H1 (cell line): ENCODE data around the gene CHST8. TPM values are rescaled to one million over a fixed set of nuclear protein-coding genes. Genes with fewer than 3 reads are reported as not detected.

Experiments used
- E2F6 ChIP-seq: IDR thresholded peaks from 2 replicates; pipeline ENCODE4 v1.6.1; 2012; ENCODE audit warnings: inconsistent platforms
- EZH2 ChIP-seq: fragments of 200-600 bp; sonication (generic); IDR thresholded peaks from 2 replicates; pipeline ENCODE4 v1.7.1; 2012; ENCODE audit warnings: low read depth, mild to moderate bottlenecking, moderate library complexity, low read length, inconsistent platforms; ENCODE audit not compliant: severe bottlenecking
- JUN ChIP-seq: IDR thresholded peaks from 2 replicates; pipeline ENCODE4 v1.6.1; 2011; ENCODE audit warnings: low read depth, mild to moderate bottlenecking, improper control_type of control experiment, low read length
- KDM4A ChIP-seq: IDR thresholded peaks from one replicate; pipeline ENCODE4 v1.7.1; 2012; ENCODE audit warnings: low read depth, mild to moderate bottlenecking, moderate library complexity, low read length, inconsistent platforms; ENCODE audit not compliant: severe bottlenecking
- POLR2AphosphoS5 ChIP-seq: IDR thresholded peaks from 2 replicates; pipeline ENCODE4 v1.6.1; 2011; ENCODE audit warnings: low read depth, low read length
- SIX5 ChIP-seq: IDR thresholded peaks from 2 replicates; pipeline ENCODE4 v1.6.1; 2011; ENCODE audit warnings: mild to moderate bottlenecking, low read depth, low read length
- USF2 ChIP-seq: IDR thresholded peaks from 2 replicates; pipeline ENCODE4 v1.6.1; 2011; ENCODE audit warnings: low read length, improper control_type of control experiment
- polyA plus RNA-seq, 7 experiments: library from polyadenylated mRNA; depleted of rRNA in 3 of 7; stranded (reverse) in 5 of 7; unstranded in 2 of 7; fragments of >200 nt in 5 of 7; fragments of 200-250 nt in 2 of 7; gene quantifications; 1 replicate in 5 of 7; 2 replicates in 1 of 7; 4 replicates in 1 of 7; pipeline versions ENCODE4 v1.2.1 to v1.2.3, GENCODE V29; 2011 to 2013; ENCODE audit warnings: missing spikeins in 2 of 7, mixed read lengths in 2 of 7
- total RNA-seq: library from RNA; stranded (reverse); fragmentation: NEBNext Ultra II Directional; extraction: Animal tissue kit (Norgen Biotek cat#: 25700); gene quantifications from 2 replicates; pipeline ENCODE4 v1.2.1, GENCODE V29; 2021

CHST8 gene
- total and polyA plus RNA-seq, 2 of the 8 experiments (the other 6 are each of a cell fraction or from before 2014, with no cell fraction given), result 10.8 to 28.2 TPM

- TF ChIP-seq USF2, result no peak
- TF ChIP-seq E2F6, result no peak
- no peak for TF ChIP-seq SIX5
- no peak for TF ChIP-seq KDM4A
- no peak for TF ChIP-seq EZH2
- TF ChIP-seq JUN, result no peak
- no peak for TF ChIP-seq POLR2AphosphoS5
- TF ChIP-seq, all 59 proteins: peak for 0
Observed at GRCh38 chr19:33612928-33613619, 8.7 kb upstream of the CHST8 start (continued).
